ENCODE results near the gene SOX14. TPM values are rescaled to one million over a fixed set of nuclear protein-coding genes. Genes with fewer than 3 reads are reported as not detected.

SOX14 gene
- polyA plus RNA-seq, 4 donors, result not detected

- no peak for DNase-seq (ENCODE audit: low read depth in 4 of 4, low spot score in 2 of 4)
These were observed 3.6 kb downstream of the SOX14 start for GRCh38 chr3:137767538-137768360.

GRCh38 chr3:137768361-137769321 lies 4.5 kb downstream of the SOX14 start:
- DNase-seq (ENCODE audit: low read depth in 4 of 4, low spot score in 2 of 4), result no peak

DNA sequence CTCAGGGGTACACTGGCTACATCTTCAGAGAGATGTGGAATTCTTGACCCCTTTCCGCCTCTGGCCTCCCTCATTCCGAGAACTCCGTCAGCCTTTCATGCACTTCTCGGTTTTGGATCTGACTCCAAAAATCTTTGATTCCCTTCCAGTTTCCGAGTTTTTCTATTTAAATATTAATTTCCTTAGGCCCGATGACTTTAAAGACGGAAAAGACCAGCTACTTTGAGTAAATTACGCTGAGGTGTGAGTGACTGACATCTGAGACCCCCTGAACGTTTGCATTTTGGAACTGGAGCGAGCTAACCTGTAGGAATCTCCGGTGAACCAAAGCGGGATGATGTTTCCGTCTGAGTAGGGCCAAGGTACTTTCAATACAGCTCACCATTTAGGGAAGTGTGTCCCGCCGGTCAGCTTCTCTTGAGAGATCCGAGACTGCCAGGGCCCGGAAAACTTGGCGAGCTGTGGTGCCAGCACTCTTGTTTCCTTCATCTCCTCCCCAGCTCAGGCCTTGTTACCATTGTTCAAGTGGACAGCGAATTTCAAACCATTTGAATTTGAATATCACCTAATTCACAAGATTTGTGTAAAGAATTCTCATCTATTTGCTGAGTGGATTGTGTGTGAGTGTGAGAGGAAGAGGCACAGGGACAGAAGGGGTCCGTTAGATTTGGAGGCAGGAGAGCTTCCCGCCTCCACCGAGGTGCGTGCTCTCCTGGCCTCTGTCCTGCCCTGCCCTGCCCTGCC lies 5.4 kb downstream of the SOX14 start:
- no peak for DNase-seq (ENCODE audit: low read depth in 4 of 4, low spot score in 2 of 4)

DNA sequence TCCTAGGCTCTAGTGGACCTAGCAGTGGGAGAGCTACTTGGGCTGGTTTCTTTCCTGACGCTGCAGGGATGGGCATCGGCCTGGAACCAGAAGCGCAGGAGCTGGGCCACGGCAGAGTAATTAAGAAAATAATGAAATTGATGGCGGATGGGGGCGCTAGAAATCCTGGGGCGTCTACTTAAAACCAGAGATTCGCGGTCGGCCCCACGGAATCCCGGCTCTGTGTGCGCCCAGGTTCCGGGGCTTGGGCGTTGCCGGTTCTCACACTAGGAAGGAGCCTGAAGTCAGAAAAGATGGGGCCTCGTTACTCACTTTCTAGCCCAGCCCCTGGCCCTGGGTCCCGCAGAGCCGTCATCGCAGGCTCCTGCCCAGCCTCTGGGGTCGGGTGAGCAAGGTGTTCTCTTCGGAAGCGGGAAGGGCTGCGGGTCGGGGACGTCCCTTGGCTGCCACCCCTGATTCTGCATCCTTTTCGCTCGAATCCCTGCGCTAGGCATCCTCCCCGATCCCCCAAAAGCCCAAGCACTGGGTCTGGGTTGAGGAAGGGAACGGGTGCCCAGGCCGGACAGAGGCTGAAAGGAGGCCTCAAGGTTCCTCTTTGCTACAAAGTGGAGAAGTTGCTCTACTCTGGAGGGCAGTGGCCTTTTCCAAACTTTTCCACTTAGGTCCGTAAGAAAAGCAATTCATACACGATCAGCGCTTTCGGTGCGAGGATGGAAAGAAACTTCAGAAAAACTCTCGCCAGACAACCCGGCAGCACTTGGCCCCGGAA lies 6.1 kb downstream of the SOX14 start:
- no peak for DNase-seq (ENCODE audit: low read depth in 4 of 4, low spot score in 2 of 4)

DNA sequence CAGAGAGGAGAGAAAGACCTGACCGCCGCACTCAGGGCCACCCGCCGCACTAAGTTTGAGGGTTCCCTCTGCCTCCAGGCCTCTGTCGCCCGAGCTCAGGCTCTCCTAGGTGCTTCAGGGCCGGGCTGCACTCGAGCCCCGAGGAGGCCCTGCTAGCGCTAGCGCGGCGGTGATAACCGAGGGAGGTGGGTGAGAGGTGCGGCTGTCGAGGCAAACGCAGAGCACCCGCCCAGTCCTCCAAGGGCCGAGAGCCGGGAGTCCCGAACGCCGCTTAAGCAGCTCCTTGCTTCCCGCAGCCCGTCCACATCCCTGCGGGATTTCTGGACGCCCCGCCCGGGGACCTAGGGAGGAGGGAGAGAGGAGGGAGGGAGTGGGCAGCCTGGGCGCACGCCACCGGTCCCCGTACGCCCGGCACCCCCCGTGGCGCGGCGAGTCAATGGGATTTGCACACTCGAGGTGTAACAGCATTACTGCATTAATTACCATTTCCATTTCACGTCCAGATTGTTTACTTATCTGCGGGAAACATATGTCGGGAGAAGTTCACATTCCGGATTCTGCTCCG lies 6.8 kb downstream of the SOX14 start:
- DNase-seq (ENCODE audit: low read depth in 4 of 4, low spot score in 2 of 4), result no peak

DNA sequence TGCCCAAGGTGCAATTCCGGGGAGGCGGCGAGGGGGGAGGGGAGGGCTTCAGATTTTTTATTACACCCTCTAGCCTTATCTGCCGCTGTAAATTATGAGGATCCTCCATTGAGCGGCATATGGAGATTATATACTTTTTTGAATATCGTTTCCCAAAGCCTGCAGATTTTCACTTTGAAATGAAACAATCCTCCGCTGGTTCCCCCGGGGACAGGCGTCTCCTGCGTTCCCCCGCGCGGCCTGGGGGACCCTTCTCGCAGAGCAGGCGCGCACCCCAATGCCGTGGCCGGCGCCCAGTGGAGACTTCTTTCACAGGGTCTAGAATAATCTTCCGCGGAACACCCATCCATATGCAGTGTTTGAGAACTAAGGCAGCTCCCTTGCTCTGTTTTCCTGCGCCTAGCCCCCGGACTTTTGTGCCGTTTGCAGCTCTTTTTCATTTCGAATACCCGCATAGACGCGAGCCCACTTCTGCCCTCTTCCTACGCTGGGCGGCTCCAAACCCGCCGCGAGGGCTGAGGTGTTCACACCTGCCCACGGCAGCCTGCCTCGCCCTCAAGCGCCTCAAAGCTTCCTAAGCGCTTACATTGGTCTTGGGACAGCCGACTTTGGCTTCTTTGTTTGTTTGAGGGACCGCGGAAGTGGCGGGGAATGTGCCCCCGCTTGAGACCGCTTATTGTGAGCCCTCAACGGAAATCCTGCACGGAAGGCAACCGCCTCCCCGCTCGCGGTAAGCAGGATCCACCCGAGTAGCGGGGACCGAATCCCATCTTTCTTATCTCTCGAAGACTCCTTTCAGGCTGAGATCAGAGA lies 7.5 kb downstream of the SOX14 start:
- no peak for DNase-seq (ENCODE audit: low read depth in 4 of 4, low spot score in 2 of 4)

- DNase-seq (ENCODE audit: low read depth in 4 of 4, low spot score in 2 of 4), result no peak
These were observed 8.3 kb downstream of the SOX14 start for GRCh38 chr3:137772214-137772955.

GRCh38 chr3:137778941-137779340 lies 14.8 kb downstream of the SOX14 start:
- DNase-seq (ENCODE audit: low read depth in 4 of 4, low spot score in 2 of 4), result no peak

DNA sequence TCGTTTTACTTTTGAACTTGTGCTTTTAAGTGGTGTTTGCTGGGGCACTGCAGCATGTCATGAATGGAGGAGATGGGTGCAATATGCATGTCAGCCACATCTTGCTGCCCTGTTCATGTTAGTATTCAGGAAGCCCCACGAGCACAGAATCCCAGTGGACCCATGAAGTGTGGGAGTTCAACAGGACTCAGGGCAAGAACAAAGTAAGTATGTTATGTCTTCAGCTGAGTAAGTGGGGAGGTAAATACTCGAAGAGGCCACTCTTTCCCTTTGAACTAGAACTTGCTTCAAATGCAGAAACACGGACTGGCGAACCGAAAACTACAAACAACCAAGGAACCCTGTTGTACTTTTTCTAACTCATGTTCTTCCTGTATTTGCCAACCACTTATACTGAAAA lies 23.4 kb downstream of the SOX14 start:
- no peak for DNase-seq (ENCODE audit: low read depth in 4 of 4, low spot score in 2 of 4)

- no peak for DNase-seq (ENCODE audit: low read depth in 4 of 4, low spot score in 2 of 4)
These were observed 25.1 kb downstream of the SOX14 start for GRCh38 chr3:137789236-137789635.

DNA sequence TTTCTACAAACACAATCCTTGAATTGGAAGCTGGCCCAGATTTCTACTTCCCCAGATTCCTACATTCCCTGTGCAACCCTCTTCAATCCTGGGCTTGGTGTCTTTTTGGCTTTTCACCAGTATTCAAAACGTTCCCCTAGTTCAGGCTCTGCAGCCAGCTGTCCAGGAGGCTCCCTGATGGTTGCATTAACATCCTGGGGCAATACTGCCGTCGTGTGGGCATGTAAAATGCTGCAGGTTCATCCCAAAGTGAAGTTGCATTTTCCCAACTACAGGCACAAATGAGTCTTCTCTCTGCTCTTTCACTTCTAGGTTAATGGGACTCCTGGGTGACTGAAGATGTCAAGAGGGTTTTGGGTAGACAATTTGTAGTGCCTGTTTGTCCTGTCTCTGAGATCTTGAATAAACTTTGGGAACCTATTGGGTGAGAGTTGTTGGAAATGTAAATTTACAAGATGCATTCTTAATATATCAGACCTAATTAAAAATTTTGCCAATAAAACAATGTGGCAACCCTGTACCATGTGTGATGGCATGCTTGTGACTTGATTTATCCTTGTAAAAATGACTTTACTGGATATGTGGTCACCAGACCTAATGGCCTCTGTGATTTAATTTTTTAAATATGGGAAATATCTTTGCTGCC lies 28.6 kb downstream of the SOX14 start:
- DNase-seq (ENCODE audit: low read depth in 4 of 4, low spot score in 2 of 4), result no peak

DNA sequence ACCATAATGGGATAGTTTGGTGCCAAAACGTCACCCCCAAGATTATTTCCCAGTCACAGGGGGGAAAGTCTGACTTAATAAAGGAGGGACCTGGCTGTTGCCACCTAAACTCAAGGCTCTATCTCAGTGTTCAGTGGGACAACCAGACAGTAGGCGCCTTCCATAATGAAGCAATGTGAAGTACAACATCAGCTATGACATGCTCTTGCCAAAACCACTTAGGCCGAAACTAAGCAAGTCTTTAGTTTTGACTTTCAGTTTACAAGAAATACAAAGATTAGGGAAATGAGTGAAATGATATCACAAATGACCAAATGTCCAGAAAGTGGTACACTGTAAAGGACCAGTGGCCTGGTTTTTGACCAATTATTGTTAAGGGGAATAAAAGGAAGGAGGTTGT lies 32.9 kb downstream of the SOX14 start:
- no peak for DNase-seq (ENCODE audit: low read depth in 4 of 4, low spot score in 2 of 4)

- no peak for DNase-seq (ENCODE audit: low read depth in 4 of 4, low spot score in 2 of 4)
These were observed 39.1 kb downstream of the SOX14 start for GRCh38 chr3:137803215-137803614.

GRCh38 chr3:137807998-137808397 lies 43.9 kb downstream of the SOX14 start:
- peak in 1 of 4 donors; percentile 4 for DNase-seq (ENCODE audit: low read depth in 4 of 4, low spot score in 2 of 4)

GRCh38 chr3:137809509-137809908 lies 45.4 kb downstream of the SOX14 start:
- DNase-seq (ENCODE audit: low read depth in 4 of 4, low spot score in 2 of 4), result no peak

- DNase-seq (ENCODE audit: low read depth in 4 of 4, low spot score in 2 of 4), result no peak
These were observed 47.9 kb downstream of the SOX14 start for GRCh38 chr3:137812023-137812422.

GRCh38 chr3:137815251-137815650 lies 51.1 kb downstream of the SOX14 start:
- no peak for DNase-seq (ENCODE audit: low read depth in 4 of 4, low spot score in 2 of 4)
